HG02623 (cell line): Measurements from ENCODE around the gene POLR2C.
A peak's percentile ranks its signal among the peaks of the same experiment; 100 is the strongest.

Source experiments
- ATAC-seq: cut with Tn5 transposase; IDR thresholded peaks from one replicate; pipeline ENCODE4 v1.9.1; 2021; ENCODE audit warnings: moderate library complexity; ENCODE audit not compliant: unreplicated experiment

Gene POLR2C

DNA sequence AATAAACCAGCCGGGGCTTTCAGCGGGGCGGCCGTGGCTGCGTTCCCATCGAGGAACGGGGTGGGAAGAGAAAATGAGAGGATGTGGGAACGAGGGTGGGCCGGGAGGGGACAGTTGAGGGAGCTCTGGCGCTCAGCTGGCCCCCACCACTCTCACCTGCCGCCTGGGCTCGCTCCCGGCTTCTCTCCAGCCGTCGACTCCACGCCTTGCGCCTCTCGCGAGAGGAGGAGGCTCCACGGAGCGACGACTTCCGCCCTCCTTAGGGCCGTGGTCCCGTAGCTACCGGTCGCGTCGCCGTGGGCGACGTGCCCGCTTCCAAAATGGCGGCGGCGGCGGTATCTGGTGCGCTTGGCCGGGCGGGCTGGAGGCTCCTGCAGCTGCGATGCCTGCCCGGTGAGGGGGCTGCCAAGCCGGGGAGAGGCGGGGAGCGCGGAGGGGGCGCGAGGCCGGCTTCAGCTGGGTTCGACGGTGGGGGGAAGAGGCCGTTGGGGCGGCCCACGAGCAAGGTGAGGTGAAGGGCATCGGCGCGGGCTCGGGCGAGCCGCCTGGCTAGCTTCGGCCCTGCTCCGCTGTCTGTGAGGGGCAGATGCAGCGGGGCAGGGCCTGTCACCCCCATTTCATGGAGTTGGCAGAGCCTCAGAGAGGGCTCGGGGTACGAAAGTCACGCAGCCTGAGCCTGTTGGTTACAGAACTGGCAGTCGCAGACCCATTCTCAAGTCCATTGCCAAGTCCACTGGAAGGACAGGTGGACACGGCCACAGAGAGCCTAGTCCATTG lies 15.1 kb upstream of the POLR2C start, which contains the start of the genes CIAPIN1 and COQ9:
Gene CIAPIN1, minus strand, starts transcription at position 200 of the 777 bp plus-strand sequence. CDS start 6,457 bp downstream, outside the sequence.
Gene COQ9, plus strand, starts transcription at position 294 of the 777 bp plus-strand sequence. Its CDS starts 27 bp downstream, at position 321.
- ATAC-seq = peak; percentile 98

DNA sequence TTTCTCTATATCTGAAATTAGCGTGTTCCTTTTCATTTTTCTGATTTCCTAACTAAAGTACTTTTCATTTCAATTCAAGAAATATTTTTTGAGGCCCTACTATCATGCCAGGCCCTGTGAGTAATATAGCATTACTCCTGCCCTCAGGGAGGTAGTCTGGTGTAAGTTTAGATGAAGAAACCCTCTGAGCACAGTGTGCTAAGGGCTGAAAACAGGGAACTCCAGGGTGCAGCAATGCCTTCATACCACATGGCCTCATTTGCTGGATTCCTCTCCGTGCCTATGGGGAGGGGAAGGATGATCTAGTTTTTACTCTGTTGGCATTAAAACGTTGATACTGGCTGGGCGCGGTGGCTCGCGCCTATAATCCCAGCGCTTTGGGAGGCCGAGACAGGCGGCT lies 10.5 kb upstream of the POLR2C start:
- no peak for ATAC-seq

DNA sequence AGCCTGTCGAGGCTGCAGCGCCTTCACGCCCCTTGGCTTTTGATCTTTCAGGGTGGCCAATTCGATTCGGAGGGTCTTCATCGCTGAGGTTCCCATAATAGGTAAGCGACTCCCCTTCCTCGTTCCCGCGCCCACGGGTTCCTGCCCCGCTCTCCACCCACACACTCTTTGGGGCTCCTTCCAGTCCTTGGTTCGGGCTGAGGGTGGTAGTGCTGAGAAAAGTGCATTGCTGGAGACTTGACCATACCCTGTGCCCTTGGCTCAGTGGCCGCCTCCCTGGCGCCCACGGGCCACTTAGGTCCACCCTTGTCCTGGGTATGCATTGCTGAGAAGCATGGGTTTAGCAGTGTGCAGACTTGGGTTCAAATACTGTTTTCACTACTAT lies 491 bp downstream of the POLR2C start:
- peak; percentile 12 for ATAC-seq

DNA sequence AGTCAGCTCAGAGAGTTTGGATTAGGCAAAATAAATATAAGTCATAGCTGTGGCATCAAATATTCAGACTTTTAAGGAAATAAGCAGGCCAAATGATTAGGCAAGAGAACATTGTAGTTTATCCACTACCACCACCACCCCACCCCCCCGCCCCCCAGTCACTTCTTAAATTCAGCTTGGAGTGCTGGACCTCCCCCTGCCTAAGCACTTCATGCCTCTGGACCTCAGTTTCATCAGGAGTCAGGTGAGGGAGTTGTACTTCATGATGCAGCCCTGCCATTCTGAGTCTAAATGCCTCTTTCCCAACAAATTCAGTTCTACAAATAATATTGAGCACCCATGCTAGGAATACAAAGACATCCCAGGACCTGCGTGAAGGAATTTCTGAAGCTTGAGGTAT lies 2.0 kb downstream of the POLR2C start:
- ATAC-seq = no peak

DNA sequence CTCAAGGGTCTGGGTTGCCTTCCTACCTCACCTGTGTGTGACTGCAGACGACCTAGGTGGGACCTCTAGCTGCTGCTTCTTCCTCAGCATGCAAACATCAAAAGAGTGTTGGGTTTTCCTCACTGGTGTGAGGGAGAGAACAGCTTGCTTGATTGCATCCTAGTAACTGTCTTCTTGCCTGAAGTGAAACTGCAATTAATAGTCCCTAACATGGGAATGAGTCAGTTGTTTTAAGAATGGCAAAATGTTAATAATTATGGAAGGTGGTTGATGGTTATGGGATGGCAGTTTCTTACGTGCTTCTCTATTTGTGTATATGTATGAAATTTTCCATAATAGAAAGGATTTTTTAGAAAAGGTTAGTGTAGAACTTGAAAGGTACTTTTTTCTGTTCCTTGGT lies 5.9 kb downstream of the POLR2C start:
- no peak for ATAC-seq

DNA sequence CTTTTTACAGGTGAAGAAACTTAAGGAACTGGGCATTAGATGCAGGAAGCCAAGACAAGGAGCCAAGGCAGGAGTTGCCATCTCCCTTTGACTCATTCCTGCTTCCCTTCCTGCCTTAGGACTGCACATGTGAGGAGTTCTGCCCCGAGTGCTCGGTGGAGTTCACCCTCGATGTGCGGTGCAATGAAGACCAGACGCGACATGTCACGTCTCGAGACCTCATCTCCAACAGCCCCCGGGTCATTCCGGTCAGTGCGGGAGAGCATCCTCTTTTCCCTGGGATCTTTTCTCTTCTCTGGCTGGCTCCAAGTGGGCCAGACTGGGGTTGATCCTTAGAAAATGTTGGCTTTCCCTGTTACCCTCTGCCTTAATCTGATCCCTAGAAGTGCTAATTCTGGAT lies 6.6 kb downstream of the POLR2C start:
- ATAC-seq = no peak

DNA sequence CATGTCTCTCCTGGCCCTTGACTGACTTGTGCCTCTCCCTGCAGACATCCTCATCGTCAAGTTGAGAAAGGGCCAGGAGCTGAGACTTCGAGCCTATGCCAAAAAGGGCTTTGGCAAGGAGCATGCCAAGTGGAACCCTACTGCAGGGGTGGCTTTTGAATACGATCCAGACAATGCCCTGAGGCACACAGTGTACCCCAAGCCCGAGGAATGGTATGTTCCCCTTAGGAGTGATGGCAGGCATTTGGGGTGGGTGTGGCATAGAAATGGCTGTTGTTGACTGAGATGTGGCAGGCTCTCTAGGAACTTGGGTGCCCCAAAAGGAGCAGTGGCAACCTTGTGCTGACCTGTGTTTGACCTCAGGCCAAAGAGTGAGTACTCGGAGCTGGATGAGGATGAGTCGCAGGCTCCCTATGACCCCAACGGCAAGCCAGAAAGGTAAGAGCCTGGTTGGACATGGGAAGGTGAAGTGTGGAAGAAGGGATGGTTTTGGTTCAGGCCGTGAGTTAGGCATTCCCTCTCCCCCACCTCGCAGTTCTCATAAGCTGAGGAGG lies 7.5 kb downstream of the POLR2C start:
- ATAC-seq = no peak

DNA sequence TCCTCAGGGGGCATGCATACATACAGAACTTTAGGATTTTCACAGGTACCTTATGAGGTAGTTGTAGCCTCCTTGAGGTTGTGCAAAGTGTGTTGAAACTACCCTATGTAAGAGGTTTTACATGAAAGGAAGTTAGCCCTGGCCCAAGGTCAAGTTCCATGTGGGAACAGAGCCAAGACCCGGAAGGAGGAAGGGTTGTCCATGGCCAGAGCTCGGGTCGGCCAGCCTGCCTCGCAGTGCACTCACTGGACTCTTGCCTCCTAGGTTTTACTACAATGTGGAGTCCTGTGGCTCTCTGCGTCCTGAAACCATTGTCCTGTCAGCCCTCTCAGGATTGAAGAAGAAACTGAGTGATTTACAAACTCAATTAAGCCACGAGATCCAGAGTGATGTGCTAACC lies 8.2 kb downstream of the POLR2C start:
- no peak for ATAC-seq

DNA sequence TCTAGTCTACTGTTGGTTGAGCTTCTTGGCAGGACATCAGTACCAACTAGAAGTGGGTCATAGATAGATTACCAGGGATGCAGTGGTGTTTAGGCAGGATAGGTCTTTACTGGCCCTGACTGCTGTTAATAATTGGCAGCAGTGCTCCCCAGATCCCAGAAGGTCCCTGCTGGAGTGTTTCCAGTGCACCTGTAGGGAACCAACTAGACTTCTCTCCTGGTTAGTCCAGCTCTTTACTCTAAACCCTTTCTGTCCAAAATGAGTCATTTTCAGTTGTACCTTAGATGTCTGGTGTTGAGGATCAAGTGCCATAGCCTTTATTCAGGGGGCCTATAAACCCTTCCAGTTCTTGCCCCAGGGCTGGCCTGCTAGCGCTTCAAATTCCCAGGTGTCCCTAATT lies 8.7 kb downstream of the POLR2C start:
- ATAC-seq = no peak

DNA sequence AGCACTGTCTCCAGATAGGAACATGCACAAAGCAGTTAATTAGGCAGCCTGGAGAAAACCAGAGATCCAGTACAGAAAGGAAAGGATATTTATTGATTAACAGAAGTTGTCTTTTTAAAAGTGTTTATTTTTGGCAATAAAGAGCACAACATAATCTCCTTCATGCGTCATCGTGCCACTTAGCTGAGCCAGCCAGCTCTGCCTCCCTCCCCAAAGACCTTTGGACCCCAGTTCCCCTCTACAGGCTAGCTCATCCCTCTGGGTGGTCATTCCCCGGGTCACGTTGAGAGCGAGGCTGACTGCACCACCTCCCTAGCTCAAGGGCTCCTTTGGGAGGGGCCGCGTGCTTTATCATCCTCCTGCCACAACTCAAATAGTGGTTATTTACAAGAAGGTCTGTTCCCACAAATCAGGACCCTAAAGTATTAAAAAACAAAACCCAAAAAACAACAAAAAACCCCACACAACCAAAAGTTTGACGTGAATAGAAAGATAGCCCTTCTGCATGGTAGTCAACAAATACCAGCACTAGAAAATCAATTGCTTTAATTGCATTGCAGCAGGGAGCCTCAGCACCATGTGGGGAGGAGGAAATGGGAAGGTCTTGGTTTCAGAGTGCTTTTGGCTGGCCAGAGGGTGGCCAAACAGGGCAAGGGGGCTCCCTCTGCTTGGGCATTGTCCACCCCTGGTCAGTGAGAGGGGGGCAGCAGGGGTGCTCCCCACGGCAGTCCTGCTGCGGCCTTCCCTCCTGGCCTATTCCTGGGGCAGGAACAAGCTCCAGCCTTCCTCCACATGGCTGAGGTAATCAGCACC lies 9.6 kb downstream of the POLR2C start:
- no peak for ATAC-seq

DNA sequence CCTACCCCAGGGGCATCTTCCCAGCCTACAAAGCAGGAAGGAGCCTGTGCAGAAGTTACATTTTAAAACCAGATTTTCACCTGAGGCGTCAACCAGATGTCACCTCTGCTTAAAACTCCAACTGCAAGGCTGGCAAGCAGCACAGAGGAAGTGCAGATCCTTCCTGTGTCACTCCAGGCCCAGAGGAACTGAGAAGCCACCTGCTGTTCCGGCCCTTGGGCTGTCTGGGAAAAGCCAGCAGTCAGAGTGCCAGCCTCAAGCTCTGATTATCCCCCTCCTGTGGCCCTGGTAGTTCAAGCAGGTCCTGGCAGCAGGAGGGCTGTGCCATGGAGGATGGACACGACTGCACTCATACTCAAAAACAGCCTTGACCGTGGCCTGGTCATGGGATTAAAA lies 10.2 kb downstream of the POLR2C start:
- ATAC-seq = no peak

DNA sequence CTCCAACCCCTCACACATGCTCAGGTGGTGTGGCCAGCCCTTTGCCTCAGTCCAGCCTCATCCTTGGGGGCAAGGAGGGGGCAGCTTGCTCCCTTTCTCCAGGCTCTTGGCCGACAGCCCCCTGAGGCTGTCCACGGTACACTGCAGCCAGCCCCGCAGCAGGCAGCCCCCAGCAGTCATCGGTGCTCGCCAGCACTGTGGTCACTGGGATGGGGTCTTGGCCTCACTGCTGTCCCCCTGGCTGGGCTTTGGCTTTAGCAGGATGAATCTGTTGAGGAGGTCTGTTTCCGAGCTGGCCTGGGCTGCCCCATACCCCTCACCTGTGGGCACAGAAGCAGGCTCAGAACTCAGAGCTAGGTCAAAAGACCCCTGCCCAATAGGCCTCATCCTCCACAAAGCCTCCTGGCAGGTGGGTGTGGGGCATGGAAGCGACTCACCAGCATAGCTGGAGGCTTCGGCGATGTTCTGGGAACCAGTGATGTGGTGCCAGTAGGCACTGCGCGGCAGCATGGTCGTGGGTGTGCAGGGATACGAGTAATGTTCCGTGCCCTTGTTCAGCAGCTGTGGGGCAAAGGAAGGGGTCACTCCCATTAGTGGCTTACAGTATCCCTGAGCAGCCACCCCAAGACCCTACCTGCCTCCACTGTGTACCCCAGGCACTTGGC lies 10.8 kb downstream of the POLR2C start:
- no peak for ATAC-seq

DNA sequence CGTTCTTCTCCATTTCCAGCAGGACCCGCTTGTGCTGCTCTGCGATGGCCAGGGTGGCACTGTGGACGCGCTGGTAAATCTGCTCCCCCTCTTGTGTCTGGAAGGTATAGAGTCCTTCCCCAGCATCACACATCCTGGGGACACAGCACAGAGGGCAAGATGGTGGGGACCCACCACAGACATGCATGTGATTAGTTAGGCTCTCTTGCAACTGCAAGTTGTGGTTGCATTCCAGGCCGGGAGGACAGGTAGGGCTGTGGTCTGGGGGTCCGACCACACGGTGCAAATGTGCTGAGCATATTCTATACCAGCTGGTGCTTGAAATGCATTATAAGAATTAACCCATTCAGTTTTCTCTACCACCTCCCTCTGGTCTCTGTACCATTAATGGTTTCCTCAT lies 11.4 kb downstream of the POLR2C start:
- no peak for ATAC-seq

DNA sequence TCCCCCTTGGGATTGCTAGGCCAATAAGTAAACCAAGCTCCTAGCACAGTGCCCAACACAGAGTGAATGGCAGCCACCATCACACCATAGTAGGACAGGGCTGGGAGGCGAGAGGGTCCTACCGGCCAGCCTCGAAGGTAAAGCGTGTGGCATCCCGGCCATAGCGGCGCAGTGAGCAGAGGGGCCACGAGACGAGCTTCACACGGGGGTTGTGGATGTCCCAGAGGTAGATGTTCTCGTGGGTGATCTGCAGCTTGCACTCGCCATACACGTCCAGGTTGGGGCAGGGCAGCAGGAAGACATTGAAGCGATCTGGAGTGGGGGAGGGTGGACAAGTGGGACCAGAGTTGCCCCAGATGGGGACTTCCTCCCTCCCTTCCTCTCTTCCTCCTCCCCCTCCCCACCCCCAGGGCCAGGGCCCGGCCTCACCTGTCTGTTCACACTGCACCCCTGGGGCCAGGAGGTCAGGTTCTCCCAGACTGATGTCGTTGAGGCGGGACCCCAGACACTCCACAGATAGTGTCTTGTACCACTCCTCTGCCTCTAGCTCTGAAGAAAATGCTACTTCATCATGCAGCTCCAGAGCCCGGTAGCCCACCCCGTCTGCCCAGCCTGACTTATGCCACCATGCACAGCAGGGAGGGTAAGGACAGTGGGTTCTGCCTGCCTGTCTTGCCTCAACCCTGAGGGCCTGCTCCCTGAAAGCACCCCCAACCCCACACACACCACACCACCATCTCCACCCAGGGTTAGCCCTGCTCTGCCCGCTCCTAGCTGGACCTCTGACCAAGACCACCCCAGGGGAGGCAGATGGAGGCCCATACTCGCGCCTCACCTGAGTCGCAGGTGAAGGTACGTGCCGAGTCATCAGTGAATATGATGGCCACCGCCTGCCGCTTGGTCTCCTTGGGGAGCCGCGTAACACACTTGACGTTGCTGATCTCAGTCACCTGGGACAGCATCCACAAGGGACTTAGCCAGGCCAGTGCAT lies 12.5 kb downstream of the POLR2C start:
- no peak for ATAC-seq

DNA sequence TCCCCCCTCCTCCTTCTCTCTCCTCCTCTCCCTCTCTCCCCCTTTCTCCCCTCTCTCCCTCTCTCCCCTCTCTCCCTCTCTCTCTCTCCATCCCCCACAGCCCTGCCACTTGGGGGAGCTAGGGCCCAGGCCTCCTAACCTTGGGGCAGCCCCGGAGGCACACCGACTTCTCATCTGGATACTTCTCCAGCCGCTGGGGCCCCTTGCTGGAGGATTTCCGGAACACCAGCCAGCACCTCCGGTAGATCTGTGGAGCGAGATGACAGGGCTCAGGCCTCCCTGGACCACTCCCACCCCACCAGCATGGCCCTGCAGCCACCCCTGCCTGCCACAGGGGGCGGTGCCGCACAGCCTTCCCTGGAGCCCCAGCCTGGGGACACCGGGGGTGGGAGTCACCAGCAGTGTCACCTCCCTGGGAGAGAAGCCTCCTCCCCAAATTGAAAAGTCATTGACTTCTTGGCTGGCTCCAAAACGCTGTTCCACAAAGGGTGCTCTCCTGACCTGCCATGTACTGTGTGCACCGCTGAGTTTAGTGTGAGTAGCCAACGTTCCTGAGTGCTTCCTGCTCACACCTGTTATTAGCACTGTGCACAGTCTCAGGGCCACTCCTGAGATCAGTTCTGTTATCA lies 13.3 kb downstream of the POLR2C start:
- peak; percentile 89 for ATAC-seq

DNA sequence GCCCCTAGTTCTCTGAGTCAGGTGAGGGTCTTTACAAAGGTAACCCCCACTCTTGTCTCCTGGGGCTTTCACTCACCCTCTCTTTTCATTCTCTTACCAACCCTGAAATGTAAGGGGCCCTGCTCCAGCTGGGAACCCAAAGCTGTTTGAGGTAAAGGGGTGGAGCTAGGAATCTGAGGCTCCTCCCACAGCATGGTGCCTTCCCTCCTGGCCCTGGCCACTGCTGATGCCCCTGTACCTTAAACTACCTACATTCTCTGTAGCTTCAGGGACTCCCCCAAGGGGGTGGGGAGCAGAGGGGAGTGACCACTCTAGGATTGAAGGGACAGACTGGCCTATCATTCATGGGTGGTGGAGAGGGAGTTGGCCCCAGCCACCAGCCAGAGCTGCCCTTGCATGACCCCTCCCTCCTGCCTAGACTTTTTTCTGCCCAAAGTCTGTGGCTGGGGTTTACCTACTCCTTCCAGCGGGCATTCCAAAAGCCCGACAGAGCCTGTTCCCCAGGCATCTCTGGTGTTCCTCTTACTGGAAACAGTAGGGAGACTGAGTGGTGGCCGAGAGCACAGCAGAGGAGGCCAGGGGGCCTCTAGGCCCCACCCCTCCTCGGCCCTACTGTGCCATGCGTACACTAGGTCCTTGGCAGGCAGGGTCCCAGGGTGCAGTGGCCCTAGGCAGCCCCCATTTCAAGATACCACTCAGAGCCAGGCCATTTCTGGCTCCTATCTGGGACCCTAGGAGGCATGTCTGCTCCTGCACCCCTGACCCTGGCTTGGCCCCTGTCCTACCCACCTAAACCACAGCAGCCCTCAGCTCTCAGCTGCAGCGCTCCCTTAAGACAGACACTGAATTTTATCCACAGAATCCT lies 14.3 kb downstream of the POLR2C start:
- no peak for ATAC-seq

DNA sequence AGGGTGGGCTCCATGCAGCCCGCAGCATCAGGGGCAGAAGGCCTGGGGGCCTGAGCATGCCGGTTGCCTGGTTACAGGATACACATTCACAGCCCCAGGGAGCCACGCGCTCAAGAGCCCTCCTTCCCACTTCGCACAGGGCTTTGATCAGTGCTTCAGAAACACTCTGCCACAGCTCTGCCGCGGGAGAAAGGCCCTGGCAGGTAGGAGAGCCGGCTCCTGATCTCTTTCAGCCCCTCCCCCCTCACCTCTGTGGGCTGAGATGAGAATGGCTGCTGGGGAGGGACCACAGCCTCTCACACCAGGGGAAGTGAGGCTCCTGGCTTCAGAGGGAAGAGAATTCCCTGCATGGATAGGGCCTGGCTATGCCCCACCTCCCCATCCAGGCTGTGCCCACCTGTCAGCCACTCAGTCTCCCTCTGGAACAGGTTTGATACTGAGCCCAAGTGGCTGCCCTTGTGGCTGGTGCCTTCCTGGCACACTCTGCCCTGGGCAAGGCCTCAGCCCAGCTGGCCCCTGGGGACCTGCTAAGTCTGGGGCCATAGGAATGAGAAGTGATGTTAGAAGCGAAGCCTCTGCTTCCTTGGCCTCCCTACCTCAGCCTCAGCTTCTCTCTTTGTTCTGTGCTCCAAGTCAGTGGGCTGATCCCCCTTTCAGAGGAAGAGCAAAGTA lies 15.2 kb downstream of the POLR2C start:
- ATAC-seq = no peak
